Mucosa of descending colon (tissue), 3 donors: ENCODE measurements around the gene NCAPH2. TPM values are rescaled to one million over a fixed set of nuclear protein-coding genes. Genes with fewer than 3 reads are reported as not detected.

ENCODE experiments used
- ATAC-seq: fragments of 200-7000 bp; cut with Tn5 transposase; one replicate; pipeline ENCODE4 v1.9.1; 2020; ENCODE audit warnings: mild to moderate bottlenecking, moderate library complexity
- DNase-seq, 3 donors: peaks; one replicate each; pipeline ENCODE4 v3.0.0-alpha.2; 2020
- H3K36me3 ChIP-seq: fragments of 200-600 bp; one replicate; pipeline ENCODE4 v1.8.0; 2021; ENCODE audit warnings: low read depth, mild to moderate bottlenecking
- H3K4me1 ChIP-seq: fragments of 200-600 bp; one replicate; pipeline ENCODE4 v1.8.0; 2021; ENCODE audit warnings: low read depth, mild to moderate bottlenecking
- H3K4me3 ChIP-seq: fragments of 200-600 bp; one replicate; pipeline ENCODE4 v1.8.0; 2021; ENCODE audit warnings: mild to moderate bottlenecking
- H3K9me3 ChIP-seq: fragments of 200-600 bp; one replicate; pipeline ENCODE4 v1.8.0; 2021; ENCODE audit warnings: mild to moderate bottlenecking
- intact Hi-C, 2 donors: fragments of 100-400 bp; cut with DNase I in 1 of 2; cut with micrococcal nuclease in 1 of 2; formaldehyde crosslinking; loops; one replicate each; pipeline versions ENCODE4 v1.11.0 to v1.11.1; 2022; cut with DNase I, micrococcal nuclease
- total RNA-seq, 3 donors: library from RNA; stranded (reverse); fragmentation: NEBNext Ultra II Directional in 2 of 3; extraction: Animal tissue kit (Norgen Biotek cat#: 25700) in 2 of 3; gene quantifications; one replicate each; pipeline versions ENCODE4 v1.2.1 to v1.2.4, GENCODE V29; 2021 to 2023
- TF ChIP-seq, protein P1 (sequence below): fragments of 200-600 bp; IDR thresholded peaks from one replicate; pipeline ENCODE4 v1.8.0; 2022; ENCODE audit warnings: antibody characterized with exemption, mild to moderate bottlenecking
- donor health status: DM: no; HTN: no; CAD: no; lungs with moderate emphysema.
- donor health status: DM: no; HTN: no; CAD: no.
- donor health status: DM: no; HTN: yes; CAD: no.

Gene NCAPH2
- total RNA-seq, 3 donors from 2014 or later, result 32.1 to 41.2 (median 34.0) TPM

- Histone ChIP-seq H3K9me3 (no peaks in the 10 kb centered on the region), H3K4me1 (peaks cover 56% of the 10 kb centered on the region), H3K36me3 (peaks cover 3% of the 10 kb centered on the region), H3K4me3 (no peak overlapping the region)
- intact Hi-C loops, result no loop called here
- ATAC-seq (no peak), DNase-seq (peak in 1 of 3 donors; percentile 52)
- TF ChIP-seq, protein P1, sequence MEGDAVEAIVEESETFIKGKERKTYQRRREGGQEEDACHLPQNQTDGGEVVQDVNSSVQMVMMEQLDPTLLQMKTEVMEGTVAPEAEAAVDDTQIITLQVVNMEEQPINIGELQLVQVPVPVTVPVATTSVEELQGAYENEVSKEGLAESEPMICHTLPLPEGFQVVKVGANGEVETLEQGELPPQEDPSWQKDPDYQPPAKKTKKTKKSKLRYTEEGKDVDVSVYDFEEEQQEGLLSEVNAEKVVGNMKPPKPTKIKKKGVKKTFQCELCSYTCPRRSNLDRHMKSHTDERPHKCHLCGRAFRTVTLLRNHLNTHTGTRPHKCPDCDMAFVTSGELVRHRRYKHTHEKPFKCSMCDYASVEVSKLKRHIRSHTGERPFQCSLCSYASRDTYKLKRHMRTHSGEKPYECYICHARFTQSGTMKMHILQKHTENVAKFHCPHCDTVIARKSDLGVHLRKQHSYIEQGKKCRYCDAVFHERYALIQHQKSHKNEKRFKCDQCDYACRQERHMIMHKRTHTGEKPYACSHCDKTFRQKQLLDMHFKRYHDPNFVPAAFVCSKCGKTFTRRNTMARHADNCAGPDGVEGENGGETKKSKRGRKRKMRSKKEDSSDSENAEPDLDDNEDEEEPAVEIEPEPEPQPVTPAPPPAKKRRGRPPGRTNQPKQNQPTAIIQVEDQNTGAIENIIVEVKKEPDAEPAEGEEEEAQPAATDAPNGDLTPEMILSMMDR, result no peak
These were observed 36.1 kb upstream of the NCAPH2 start for GRCh38 chr22:50471962-50472361.

GRCh38 chr22:50473088-50473487 is 34.9 kb upstream of the NCAPH2 start:
- Histone ChIP-seq H3K4me1 (peaks cover 56% of the 10 kb centered on the region), H3K36me3 (no peaks in the 10 kb centered on the region), H3K4me3 (no peak overlapping the region), H3K9me3 (no peaks in the 10 kb centered on the region)
- intact Hi-C loops, result no loop called here
- TF ChIP-seq, protein P1, result no peak
- DNase-seq, result peak in 2 of 3 donors; percentile 33 to 58
- ATAC-seq, result no peak

DNA sequence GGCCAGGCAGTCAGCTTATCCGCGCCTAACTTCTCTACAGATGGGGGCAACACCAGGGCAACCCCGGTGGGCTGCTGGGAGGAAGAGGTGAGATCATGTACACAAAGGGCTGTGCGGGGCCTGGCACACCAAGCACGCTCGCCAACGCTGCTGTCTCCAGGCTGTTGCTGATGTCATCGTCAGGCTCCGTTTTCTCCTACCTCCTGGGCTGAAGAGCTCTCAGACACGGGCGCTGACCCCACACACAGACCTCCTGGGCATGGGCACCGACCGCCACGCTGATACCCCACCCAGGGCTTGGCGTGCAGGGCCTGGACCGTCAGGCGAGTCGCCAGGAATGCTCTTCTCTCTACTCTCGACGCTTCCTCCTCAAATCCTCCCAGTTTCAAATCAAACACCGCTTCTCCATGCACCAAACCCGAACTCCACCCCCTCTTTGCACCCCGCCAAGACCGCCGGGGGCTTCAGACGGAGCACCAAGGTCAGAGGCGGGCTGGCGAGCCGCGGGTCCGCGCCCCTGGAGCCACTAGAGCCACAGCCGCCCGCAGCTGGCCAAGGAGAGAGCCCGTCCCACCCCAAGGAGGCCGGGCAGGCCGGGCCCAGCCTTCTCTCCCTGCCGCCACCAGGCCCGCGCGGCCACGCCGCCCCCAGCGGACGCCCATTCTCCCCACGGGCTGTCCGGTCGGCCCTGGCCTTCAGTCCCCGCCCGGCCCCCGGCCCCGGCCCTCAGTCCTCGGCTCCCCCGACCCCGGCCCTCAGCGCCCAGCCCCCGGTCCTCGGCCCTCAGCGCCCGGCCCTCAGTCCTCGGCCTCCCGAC is 34.0 kb upstream of the NCAPH2 start:
- intact Hi-C loops, result no loop called here
- H3K9me3 ChIP-seq, result no peaks in the 10 kb centered on the region
- H3K4me1 ChIP-seq, result peaks cover 52% of the 10 kb centered on the region
- peak; percentile 44 to 71 (median 70) for DNase-seq
- TF ChIP-seq, protein P1, result no peak
- peak overlapping the region; percentile 95 for H3K4me3 ChIP-seq
- peak; percentile 32 for ATAC-seq
- H3K36me3 ChIP-seq, result no peaks in the 10 kb centered on the region

DNA sequence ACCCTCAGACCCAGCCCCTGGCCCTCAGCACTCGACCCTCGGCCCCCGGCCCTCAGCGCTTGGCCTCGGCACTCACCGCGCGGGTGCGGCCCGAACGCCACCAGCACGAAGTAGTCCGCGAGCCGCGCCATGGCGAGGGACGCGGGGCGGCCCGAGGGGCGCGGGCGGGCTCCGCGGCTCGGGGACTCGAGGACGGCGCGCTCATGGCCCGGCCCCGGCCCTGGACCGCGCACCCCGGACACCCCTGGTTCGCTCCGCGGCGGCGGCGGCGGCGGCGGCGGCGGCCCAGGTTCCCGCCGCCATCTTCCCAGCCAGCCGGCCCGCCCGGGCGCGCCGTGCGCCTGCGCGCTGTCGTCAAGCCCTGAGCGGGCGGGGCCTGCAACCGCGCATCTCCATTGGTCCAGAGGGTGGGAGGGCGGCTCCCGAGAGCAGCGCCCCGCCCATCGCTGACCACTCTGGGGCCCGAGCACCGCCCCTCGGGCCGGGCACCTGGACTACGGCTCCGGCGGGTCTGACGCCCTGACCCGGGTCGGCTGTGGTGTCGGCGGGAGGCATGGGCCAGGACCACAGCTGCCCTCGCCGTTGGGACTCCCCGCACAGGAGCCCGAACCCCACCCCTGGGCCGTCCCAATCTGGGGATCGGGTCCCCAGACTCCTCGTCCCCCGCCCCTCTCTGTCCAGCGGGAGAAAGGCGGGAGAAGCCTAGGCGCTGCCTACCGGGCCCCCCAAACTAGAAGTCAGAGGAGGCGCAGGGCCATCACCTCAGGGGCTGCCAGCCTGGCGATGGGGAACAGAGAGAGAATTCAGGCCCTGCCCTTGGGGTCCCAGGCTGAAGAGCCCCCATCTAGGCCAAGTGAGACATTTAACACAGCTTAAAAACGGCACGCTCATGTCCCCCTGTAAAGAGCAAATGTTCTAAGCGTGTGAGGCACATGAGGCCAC is 33.0 kb upstream of the NCAPH2 start, which contains the start of gene SBF1:
SBF1 (minus strand) TSS at position 326 of the 942 bp plus-strand sequence; CDS start at position 131, 195 bp downstream.
- TF ChIP-seq, protein P1, result no peak
- ATAC-seq (peak; percentile 81), DNase-seq (peak; percentile 93 to 95 (median 93))
- intact Hi-C loops, result no loop called here
- Histone ChIP-seq H3K4me1 (peaks cover 43% of the 10 kb centered on the region), H3K9me3 (no peaks in the 10 kb centered on the region), H3K36me3 (no peaks in the 10 kb centered on the region), H3K4me3 (peak within 1 kb of the TSS; percentile 95)

DNA sequence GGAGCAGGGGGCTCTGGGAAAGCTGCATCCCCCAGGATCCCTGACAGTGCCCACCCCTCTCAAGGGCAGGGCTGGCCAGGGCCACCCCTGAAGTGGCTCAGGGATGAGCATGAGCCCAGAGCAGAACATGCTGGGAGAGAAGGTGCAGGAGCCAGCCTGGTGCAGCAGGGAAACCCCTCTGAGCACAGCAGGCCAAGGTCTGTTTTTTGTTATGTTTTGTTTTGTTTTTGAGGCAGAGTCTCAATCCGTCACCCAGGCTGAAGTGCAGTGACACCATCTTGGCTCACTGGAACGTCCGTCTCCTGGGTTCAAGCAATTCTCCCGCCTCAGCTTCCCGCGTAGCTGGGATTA is 32.4 kb upstream of the NCAPH2 start:
- TF ChIP-seq, protein P1, result no peak
- Histone ChIP-seq H3K4me1 (peaks cover 37% of the 10 kb centered on the region), H3K4me3 (no peak overlapping the region), H3K9me3 (no peaks in the 10 kb centered on the region), H3K36me3 (no peaks in the 10 kb centered on the region)
- intact Hi-C loops, result no loop called here
- ATAC-seq, result no peak
- DNase-seq, result peak in 1 of 3 donors; percentile 40
